Testis (tissue), 3 donors: ENCODE measurements around the gene HIPK3. TPM values are rescaled to one million over a fixed set of nuclear protein-coding genes. Genes with fewer than 3 reads are reported as not detected.

Experiments
- DNase-seq: peaks from one replicate; pipeline ENCODE4 v3.0.0-alpha.2; 2019
- H3K27ac ChIP-seq, 2 donors: fragments of 200-600 bp; sonication (generic); one replicate each; pipeline ENCODE4 v1.5.1; 2019
- H3K27me3 ChIP-seq: fragments of 200-600 bp; sonication (generic); one replicate; pipeline ENCODE4 v1.5.1; 2019
- H3K36me3 ChIP-seq: fragments of 200-600 bp; sonication (generic); one replicate; pipeline ENCODE4 v1.5.1; 2017; ENCODE audit warnings: low read depth; ENCODE audit errors: missing control alignments
- H3K4me1 ChIP-seq: fragments of 200-600 bp; sonication (generic); one replicate; pipeline ENCODE4 v1.5.1; 2019
- H3K4me3 ChIP-seq, 2 donors: fragments of 200-600 bp; sonication (generic); one replicate each; pipeline ENCODE4 v1.5.1; 2017 to 2019
- H3K9me3 ChIP-seq: fragments of 200-600 bp; sonication (generic); one replicate; pipeline ENCODE4 v1.5.1; 2017
- POLR2A ChIP-seq: fragments of 450-650 bp; IDR thresholded peaks from one replicate; pipeline ENCODE4 v1.6.1; 2017; ENCODE audit warnings: antibody characterized with exemption, mild to moderate bottlenecking, moderate library complexity
- WGBS, 2 donors: methylation state at CpG; one replicate each; pipeline ENCODE4 v1.1.5; 2018; 5-methylcytosine and 5-hydroxymethylcytosine counted together
- intact Hi-C: fragments of 100-400 bp; cut with DNase I; formaldehyde crosslinking; loops from one replicate; pipeline ENCODE4 v1.15.1; 2023; ENCODE audit warnings: low total_unique reads
- polyA plus RNA-seq: library from polyadenylated mRNA; stranded (reverse); fragments of 350-450 nt; fragmentation: Illumina TruSeq; extraction: RNeasy Lipid Tissue Mini Kit (QIAGEN cat#74804); gene quantifications from one replicate; pipeline ENCODE4 v1.2.3, GENCODE V29; 2014; ENCODE audit warnings: low read depth, low replicate concordance; ENCODE audit not compliant: insufficient read depth
- total RNA-seq, 2 donors: library from RNA; depleted of rRNA; stranded (reverse); fragments of >200 nt; gene quantifications; one replicate each; pipeline ENCODE4 v1.2.3, GENCODE V29; 2016
- TF ChIP-seq, protein P1 (sequence below), 3 experiments: fragments of 450-650 bp in 2 of 3; fragments of 200-600 bp in 1 of 3; sonication (generic) in 1 of 3; IDR thresholded peaks; one replicate each; pipeline ENCODE4 v1.5.1; 2016 to 2019; ENCODE audit warnings: antibody characterized with exemption in 3 of 3, mild to moderate bottlenecking in 2 of 3, moderate library complexity in 1 of 3

HIPK3 gene
- total and polyA plus RNA-seq, 3 donors from 2014 or later, result 47.6 to 90.2 (median 86.3) TPM

DNA sequence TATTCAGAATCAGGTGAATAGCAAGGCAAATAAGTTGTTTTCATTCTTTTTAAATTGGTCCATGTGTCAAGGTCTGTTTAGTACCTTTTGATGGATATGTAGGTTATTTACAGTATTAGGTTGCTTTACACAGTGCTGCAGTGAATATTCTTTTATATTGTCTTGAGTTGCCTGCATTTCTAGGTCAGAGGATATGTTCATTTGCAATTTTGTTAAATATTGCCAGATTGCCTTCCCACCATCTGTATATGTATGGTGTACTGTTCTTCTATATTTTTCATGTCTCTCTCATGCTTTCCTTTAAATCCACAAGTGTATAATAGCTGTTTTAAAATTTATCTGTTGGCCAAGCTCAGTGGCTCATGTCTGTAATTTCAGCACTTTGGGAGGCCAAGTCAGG lies 24.6 kb downstream of the HIPK3 start:
- Histone ChIP-seq H3K36me3 (no peaks in the 10 kb centered on the region), H3K27me3 (no peaks in the 10 kb centered on the region), H3K9me3 (no peaks in the 10 kb centered on the region), H3K4me3 (no peak overlapping the region), H3K4me1 (no peaks in the 10 kb centered on the region), H3K27ac (no peak overlapping the region)
- TF ChIP-seq POLR2A, result no peak
- TF ChIP-seq, protein P1, sequence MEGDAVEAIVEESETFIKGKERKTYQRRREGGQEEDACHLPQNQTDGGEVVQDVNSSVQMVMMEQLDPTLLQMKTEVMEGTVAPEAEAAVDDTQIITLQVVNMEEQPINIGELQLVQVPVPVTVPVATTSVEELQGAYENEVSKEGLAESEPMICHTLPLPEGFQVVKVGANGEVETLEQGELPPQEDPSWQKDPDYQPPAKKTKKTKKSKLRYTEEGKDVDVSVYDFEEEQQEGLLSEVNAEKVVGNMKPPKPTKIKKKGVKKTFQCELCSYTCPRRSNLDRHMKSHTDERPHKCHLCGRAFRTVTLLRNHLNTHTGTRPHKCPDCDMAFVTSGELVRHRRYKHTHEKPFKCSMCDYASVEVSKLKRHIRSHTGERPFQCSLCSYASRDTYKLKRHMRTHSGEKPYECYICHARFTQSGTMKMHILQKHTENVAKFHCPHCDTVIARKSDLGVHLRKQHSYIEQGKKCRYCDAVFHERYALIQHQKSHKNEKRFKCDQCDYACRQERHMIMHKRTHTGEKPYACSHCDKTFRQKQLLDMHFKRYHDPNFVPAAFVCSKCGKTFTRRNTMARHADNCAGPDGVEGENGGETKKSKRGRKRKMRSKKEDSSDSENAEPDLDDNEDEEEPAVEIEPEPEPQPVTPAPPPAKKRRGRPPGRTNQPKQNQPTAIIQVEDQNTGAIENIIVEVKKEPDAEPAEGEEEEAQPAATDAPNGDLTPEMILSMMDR (IDR thresholded peaks at IDR 0.05), result no peak
- no peak for DNase-seq
- intact Hi-C loops, result no loop called here

DNA sequence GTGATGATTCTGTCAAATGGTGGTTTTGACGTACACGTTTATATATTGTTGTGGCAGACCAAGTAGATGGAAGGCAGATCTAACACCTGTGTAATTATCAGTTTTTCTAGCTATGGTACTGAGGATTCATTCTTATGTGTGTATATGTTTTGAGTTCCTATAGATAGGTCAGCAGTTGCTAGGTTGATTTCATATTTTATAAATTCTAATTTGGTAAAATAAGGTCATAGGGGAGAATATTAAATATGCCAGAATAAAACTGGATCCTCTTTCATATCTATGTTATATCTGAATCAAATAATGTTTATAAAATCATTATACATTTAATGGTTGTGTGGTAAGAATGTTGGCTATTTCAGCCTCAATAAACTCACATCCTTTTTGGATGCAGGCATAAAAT lies 27.6 kb downstream of the HIPK3 start:
- TF ChIP-seq, protein P1 (IDR thresholded peaks at IDR 0.05), result no peak
- TF ChIP-seq POLR2A, result no peak
- intact Hi-C loops, result no loop called here
- H3K27me3 ChIP-seq, result no peaks in the 10 kb centered on the region
- DNase-seq, result no peak
- H3K36me3 ChIP-seq, result no peaks in the 10 kb centered on the region
- 82 to 90% methylated on average over 2 of the region's 2 CpGs for WGBS, 2 donors
- H3K4me3 ChIP-seq, result no peak overlapping the region
- no peaks in the 10 kb centered on the region for H3K4me1 ChIP-seq
- no peaks in the 10 kb centered on the region for H3K9me3 ChIP-seq
- no peak overlapping the region for H3K27ac ChIP-seq

DNA sequence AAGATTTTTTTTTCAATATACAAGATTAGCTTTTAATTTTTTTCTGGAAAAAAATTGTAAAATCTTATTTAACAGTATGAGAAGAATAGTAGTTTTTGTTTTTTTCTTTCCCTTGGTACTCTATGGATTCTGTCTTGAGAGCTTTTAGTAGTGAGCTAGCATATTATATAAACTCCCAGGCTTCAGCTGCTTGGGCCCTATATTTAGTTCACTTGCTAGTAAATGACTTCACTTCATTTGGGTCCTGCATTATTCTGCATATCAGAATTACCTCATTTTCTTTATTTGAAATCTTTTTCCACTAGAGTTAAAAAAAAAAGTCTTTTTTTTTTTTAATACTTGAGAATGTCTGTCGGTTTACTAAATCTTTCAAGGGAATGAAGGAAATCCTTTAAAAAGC lies 33.1 kb downstream of the HIPK3 start:
- TF ChIP-seq, protein P1 (IDR thresholded peaks at IDR 0.05), result no peak
- TF ChIP-seq POLR2A, result no peak
- Histone ChIP-seq H3K27me3 (no peaks in the 10 kb centered on the region), H3K36me3 (no peaks in the 10 kb centered on the region), H3K4me1 (peaks cover 6% of the 10 kb centered on the region), H3K27ac (no peak overlapping the region), H3K4me3 (no peak overlapping the region), H3K9me3 (no peaks in the 10 kb centered on the region)
- WGBS, 2 donors, result 77 to 84% methylated on average over 1 of the region's 1 CpG
- intact Hi-C loops, result no loop called here
- no peak for DNase-seq

DNA sequence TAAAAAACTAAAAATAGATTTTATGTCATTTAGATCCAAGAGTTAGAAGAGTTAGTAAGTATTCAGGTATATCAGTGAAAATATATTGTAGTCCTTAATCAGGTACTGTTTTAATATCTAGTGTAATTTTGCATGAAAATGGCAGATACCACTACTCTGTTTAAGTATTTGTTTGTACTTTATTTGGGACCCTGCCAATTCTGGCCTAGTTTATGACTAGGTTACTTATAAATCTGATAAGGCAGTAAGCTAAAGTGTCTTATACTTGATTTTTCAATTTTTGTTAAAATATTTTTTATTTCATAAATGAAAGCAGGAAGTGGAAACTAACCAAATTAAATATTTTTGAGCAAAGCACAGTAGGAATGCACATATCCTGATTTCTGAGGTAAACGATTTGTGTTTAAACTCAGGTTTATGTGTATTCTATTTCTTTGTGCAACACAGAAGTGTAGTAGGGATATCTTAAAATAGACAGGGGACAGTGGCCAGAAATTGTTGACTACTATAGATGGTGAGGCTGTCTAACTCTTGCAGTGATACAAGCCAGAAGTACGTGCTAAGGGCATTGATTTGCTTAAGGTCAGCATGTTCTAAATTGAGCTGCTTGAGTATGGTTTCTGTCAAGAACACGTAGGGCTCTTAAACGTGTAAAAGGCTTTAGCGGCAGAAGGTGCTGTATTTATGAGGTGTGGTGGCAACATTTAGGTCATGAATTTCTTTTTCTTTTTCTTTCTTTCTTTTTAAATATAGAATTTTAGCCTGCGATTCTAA lies 34.0 kb downstream of the HIPK3 start:
- intact Hi-C loops, result no loop called here
- Histone ChIP-seq H3K27me3 (no peaks in the 10 kb centered on the region), H3K4me3 (no peak overlapping the region), H3K36me3 (no peaks in the 10 kb centered on the region), H3K27ac (no peak overlapping the region), H3K9me3 (no peaks in the 10 kb centered on the region), H3K4me1 (peaks cover 6% of the 10 kb centered on the region)
- 39 to 43% methylated on average over 6 of the region's 6 CpGs for WGBS, 2 donors
- TF ChIP-seq, protein P1 (IDR thresholded peaks at IDR 0.05), result no peak
- TF ChIP-seq POLR2A, result no peak
- DNase-seq, result no peak

DNA sequence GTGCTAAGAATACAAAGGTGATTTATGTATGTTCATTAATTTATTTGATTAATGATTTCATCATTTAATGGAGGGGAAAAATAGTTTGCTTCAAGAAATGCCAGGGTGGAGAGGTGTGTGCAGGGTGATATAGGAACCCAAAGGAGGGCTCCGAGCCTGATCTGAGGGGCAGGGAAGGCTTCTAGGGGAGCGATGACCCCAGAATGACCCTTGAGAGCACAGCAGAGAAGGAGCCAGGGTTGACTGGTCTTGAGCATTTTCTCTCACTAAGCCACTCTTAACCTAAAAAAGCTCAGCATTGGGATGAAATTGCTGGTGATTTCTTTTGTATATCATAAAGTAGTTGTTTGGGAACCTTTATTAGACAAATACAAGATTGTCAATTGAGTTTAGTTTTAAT lies 35.1 kb downstream of the HIPK3 start:
- 82 to 86% methylated on average over 2 of the region's 2 CpGs for WGBS, 2 donors
- DNase-seq, result no peak
- Histone ChIP-seq H3K9me3 (no peaks in the 10 kb centered on the region), H3K27me3 (no peaks in the 10 kb centered on the region), H3K36me3 (no peaks in the 10 kb centered on the region), H3K4me3 (no peak overlapping the region), H3K27ac (no peak overlapping the region), H3K4me1 (peaks cover 6% of the 10 kb centered on the region)
- TF ChIP-seq, protein P1 (IDR thresholded peaks at IDR 0.05), result no peak
- no peak for TF ChIP-seq POLR2A
- intact Hi-C loops, result no loop called here
